H1 (cell line): Measurements from ENCODE around the gene SLC35F3. TPM values are rescaled to one million over a fixed set of nuclear protein-coding genes. Genes with fewer than 3 reads are reported as not detected.

ENCODE experiments used
- CTCF ChIA-PET: fragments of 300-600 bp; sonication (Branson Sonifier 250); formaldehyde crosslinking; loops from one replicate; lab custom pipeline; 2021; ENCODE audit not compliant: partially characterized antibody; lab: Charles Lee
- POLR2A ChIA-PET: fragments of 300-600 bp; sonication (Branson Sonifier 250); formaldehyde crosslinking; loops from one replicate; lab custom pipeline; 2021; ENCODE audit warnings: inconsistent platforms; ENCODE audit not compliant: partially characterized antibody; lab: Charles Lee
- DNase-seq, 2 experiments: peaks; one replicate each; pipeline versions ENCODE4 v3.0.0 to v3.0.0-alpha.2; 2010 to 2022; ENCODE audit warnings: low spot score in 2 of 2, low read depth in 1 of 2, mixed read lengths in 1 of 2
- FAIRE-seq: peaks from 2 replicates; lab custom pipeline; 2011; peaks lifted over from hg19 to GRCh38; lab: Jason Lieb, UNC
- H2AFZ ChIP-seq: 2 replicates; pipeline ENCODE4 v1.8.1; 2012; ENCODE audit warnings: low read length, inconsistent platforms
- H2AK5ac ChIP-seq: 2 replicates; pipeline ENCODE4 v1.6.1; 2013; ENCODE audit warnings: low read depth, low read length
- H2BK120ac ChIP-seq: replicated peaks from 2 replicates; pipeline ENCODE3; 2013; ENCODE audit warnings: low read depth, low read length, inconsistent platforms
- H2BK12ac ChIP-seq: 2 replicates; pipeline ENCODE4 v1.6.1; 2013; ENCODE audit warnings: low read depth, low read length
- H2BK15ac ChIP-seq: 2 replicates; pipeline ENCODE4 v1.6.1; 2013; ENCODE audit warnings: low read length
- H2BK20ac ChIP-seq: 2 replicates; pipeline ENCODE4 v1.6.1; 2013; ENCODE audit warnings: low read length
- H2BK5ac ChIP-seq: 2 replicates; pipeline ENCODE4 v1.6.1; 2013; ENCODE audit warnings: low read depth, low read length
- H3K14ac ChIP-seq: 2 replicates; pipeline ENCODE4 v1.6.1; 2013; ENCODE audit warnings: inconsistent platforms; ENCODE audit not compliant: insufficient read length
- H3K18ac ChIP-seq: 2 replicates; pipeline ENCODE4 v1.6.1; 2013; ENCODE audit warnings: low read length; ENCODE audit errors: extremely low read depth
- H3K23ac ChIP-seq: 2 replicates; pipeline ENCODE4 v1.6.1; 2013; ENCODE audit warnings: inconsistent platforms; ENCODE audit not compliant: insufficient read length
- H3K23me2 ChIP-seq: 2 replicates; pipeline ENCODE4 v1.6.1; 2013; ENCODE audit warnings: low read depth, low read length
- H3K27ac ChIP-seq: 2 replicates; pipeline ENCODE4 v1.6.1; 2011; ENCODE audit warnings: low read depth, low read length, inconsistent platforms
- H3K27me3 ChIP-seq, 4 experiments: replicated peaks in 1 of 4; 1 replicate in 1 of 4; 2 replicates in 3 of 4; pipeline versions ENCODE4 v1.6.1 to v1.8.1; 2011 to 2013; ENCODE audit warnings: low read length in 3 of 4, mild to moderate bottlenecking in 3 of 4, inconsistent platforms in 2 of 4, mixed read lengths in 2 of 4, moderate library complexity in 1 of 4; ENCODE audit not compliant: control insufficient read depth in 3 of 4, insufficient read depth in 3 of 4; ENCODE audit errors: extremely low read depth in 1 of 4
- H3K36me3 ChIP-seq, 4 experiments: 2 replicates each; pipeline versions ENCODE4 v1.6.1 to v1.8.1; 2011 to 2013; ENCODE audit warnings: mild to moderate bottlenecking in 4 of 4, low read length in 3 of 4, moderate library complexity in 2 of 4, control low read depth in 1 of 4, inconsistent platforms in 1 of 4; ENCODE audit not compliant: insufficient read depth in 4 of 4, control insufficient read depth in 2 of 4
- H3K4ac ChIP-seq: replicated peaks from 2 replicates; pipeline ENCODE3; 2013; ENCODE audit warnings: low read length, low read depth, mixed read lengths, inconsistent platforms; ENCODE audit not compliant: insufficient read length
- H3K4me1 ChIP-seq, 4 experiments: replicated peaks in 1 of 4; 1 replicate in 1 of 4; 2 replicates in 3 of 4; pipeline versions ENCODE4 v1.6.1 to v1.8.1; 2011 to 2013; ENCODE audit warnings: low read length in 3 of 4, inconsistent platforms in 2 of 4, mixed read lengths in 1 of 4; ENCODE audit not compliant: insufficient read depth in 4 of 4, control insufficient read depth in 3 of 4
- H3K4me2 ChIP-seq, 2 experiments: 2 replicates each; pipeline versions ENCODE4 v1.6.1 to v1.8.1; 2011 to 2013; ENCODE audit warnings: low read depth in 2 of 2, low read length in 2 of 2, control low read depth in 1 of 2, inconsistent platforms in 1 of 2, mild to moderate bottlenecking in 1 of 2; ENCODE audit not compliant: insufficient read depth in 1 of 2
- H3K4me3 ChIP-seq, 4 experiments: fragments of 200-600, 300-600 bp in 1 of 4; sonication (generic), shearing (Covaris generic), sonication (Bioruptor Twin) in 1 of 4; 2 replicates each; pipeline versions ENCODE4 v1.5.1 to v1.8.1; 2011 to 2016; ENCODE audit warnings: low read length in 4 of 4, low read depth in 3 of 4, control low read depth in 2 of 4, inconsistent platforms in 2 of 4, mild to moderate bottlenecking in 2 of 4, mixed read lengths in 1 of 4, moderate library complexity in 1 of 4; ENCODE audit not compliant: insufficient read depth in 2 of 4; ENCODE audit errors: extremely low read depth in 1 of 4
- H3K56ac ChIP-seq: replicated peaks from 2 replicates; pipeline ENCODE3; 2013; ENCODE audit warnings: low read depth, mild to moderate bottlenecking, mixed read lengths, low read length, inconsistent platforms; ENCODE audit not compliant: insufficient read length
- H3K79me1 ChIP-seq: 2 replicates; pipeline ENCODE4 v1.6.1; 2013; ENCODE audit warnings: low read depth, low read length, control low read depth
- H3K79me2 ChIP-seq, 2 experiments: 2 replicates each; pipeline versions ENCODE4 v1.6.1 to v1.8.1; 2012 to 2013; ENCODE audit warnings: low read length in 2 of 2, mild to moderate bottlenecking in 2 of 2, inconsistent platforms in 1 of 2; ENCODE audit not compliant: insufficient read depth in 2 of 2, control insufficient read depth in 1 of 2
- H3K9ac ChIP-seq, 4 experiments: replicated peaks in 1 of 4; 1 replicate in 1 of 4; 2 replicates in 3 of 4; pipeline versions ENCODE4 v1.6.1 to v1.8.1; 2011 to 2013; ENCODE audit warnings: low read depth in 3 of 4, low read length in 3 of 4, control low read depth in 2 of 4, mild to moderate bottlenecking in 2 of 4, moderate library complexity in 2 of 4, inconsistent platforms in 1 of 4; ENCODE audit errors: extremely low read depth in 1 of 4
- H3K9me3 ChIP-seq, 2 experiments: 2 replicates each; pipeline versions ENCODE4 v1.6.1 to v1.8.1; 2012 to 2013; ENCODE audit warnings: mild to moderate bottlenecking in 2 of 2, moderate library complexity in 2 of 2, control low read depth in 1 of 2, inconsistent platforms in 1 of 2, low read depth in 1 of 2, low read length in 1 of 2, mixed read lengths in 1 of 2; ENCODE audit not compliant: insufficient read depth in 2 of 2
- H4K20me1 ChIP-seq, 2 experiments: replicated peaks in 1 of 2; 2 replicates each; pipeline versions ENCODE3 to v1.8.1; 2011 to 2013; ENCODE audit warnings: inconsistent platforms in 2 of 2, low read length in 2 of 2, mild to moderate bottlenecking in 1 of 2; ENCODE audit not compliant: insufficient read depth in 2 of 2, control insufficient read depth in 1 of 2
- H4K5ac ChIP-seq: 2 replicates; pipeline ENCODE4 v1.6.1; 2013; ENCODE audit warnings: low read length, low read depth, mixed read lengths, inconsistent platforms; ENCODE audit not compliant: insufficient read length
- H4K8ac ChIP-seq: 2 replicates; pipeline ENCODE4 v1.8.0; 2013; ENCODE audit warnings: mild to moderate bottlenecking, moderate library complexity, low read length, inconsistent platforms; ENCODE audit not compliant: insufficient read depth; ENCODE audit errors: extremely low read depth
- H4K91ac ChIP-seq: replicated peaks from 2 replicates; pipeline ENCODE3; 2013; ENCODE audit warnings: low read length, mixed read lengths, inconsistent platforms; ENCODE audit not compliant: insufficient read length
- ATF2 ChIP-seq: IDR thresholded peaks from 2 replicates; pipeline ENCODE4 v1.6.1; 2012; ENCODE audit warnings: low read length, inconsistent platforms
- BCL11A ChIP-seq, 2 experiments: IDR thresholded peaks; one replicate each; pipeline ENCODE4 v1.6.1; 2011; ENCODE audit warnings: low read depth in 2 of 2, low read length in 2 of 2, mild to moderate bottlenecking in 2 of 2
- BRCA1 ChIP-seq: IDR thresholded peaks from 2 replicates; pipeline ENCODE4 v1.6.1; 2012; ENCODE audit warnings: low read depth, low read length, improper control_type of control experiment
- CBX5 ChIP-seq: fragments of 300-800, 300-1000 bp; sonication (generic); IDR thresholded peaks from 2 replicates; pipeline ENCODE4 v1.7.1; 2016; ENCODE audit warnings: antibody characterized with exemption, low read length, low read depth
- CEBPB ChIP-seq: IDR thresholded peaks from 2 replicates; pipeline ENCODE4 v1.6.1; 2012; ENCODE audit warnings: low read depth, low read length
- FOSL1 ChIP-seq: IDR thresholded peaks from 2 replicates; pipeline ENCODE4 v1.6.1; 2011; ENCODE audit warnings: mild to moderate bottlenecking, low read depth, low read length, moderate library complexity; ENCODE audit not compliant: insufficient read depth
- NRF1 ChIP-seq: IDR thresholded peaks from 2 replicates; pipeline ENCODE4 v1.6.1; 2011; ENCODE audit warnings: mild to moderate bottlenecking, low read depth, low read length, improper control_type of control experiment
- RXRA ChIP-seq: IDR thresholded peaks from 2 replicates; pipeline ENCODE4 v1.6.1; 2011; ENCODE audit warnings: low read depth, mild to moderate bottlenecking, low read length, moderate library complexity; ENCODE audit not compliant: insufficient read depth
- SAP30 ChIP-seq: fragments of 300-600 bp; sonication (generic); IDR thresholded peaks from 2 replicates; pipeline ENCODE4 v1.7.1; 2012; ENCODE audit warnings: low read length, moderate library complexity, mild to moderate bottlenecking, inconsistent platforms; ENCODE audit not compliant: insufficient read depth, insufficient replicate concordance
- SIN3A ChIP-seq, 2 experiments: IDR thresholded peaks in 1 of 2; conservative IDR thresholded peaks in 1 of 2; 2 replicates each; pipeline ENCODE4 v1.6.1; 2011 to 2012; ENCODE audit warnings: low read length in 2 of 2, improper control_type of control experiment in 1 of 2, low read depth in 1 of 2, mild to moderate bottlenecking in 1 of 2
- USF2 ChIP-seq: IDR thresholded peaks from 2 replicates; pipeline ENCODE4 v1.6.1; 2011; ENCODE audit warnings: low read length, improper control_type of control experiment
- WGBS, 2 experiments: shearing (Covaris generic) in 1 of 2; methylation state at CpG; one replicate each; pipeline versions ENCODE4 v1.1.6 to v1.1.7; 2013 to 2015; ENCODE audit warnings: low lambda C conversion rate in 2 of 2, mixed read lengths in 2 of 2, inconsistent platforms in 1 of 2, low coverage in 1 of 2, missing lambda C conversion rate in 1 of 2; ENCODE audit not compliant: insufficient replicate concordance in 2 of 2, insufficient coverage in 1 of 2, insufficient read length in 1 of 2; ENCODE audit errors: extremely low coverage in 1 of 2, missing lambda C conversion rate in 1 of 2; 5-methylcytosine and 5-hydroxymethylcytosine counted together
- polyA plus RNA-seq, 7 experiments: library from polyadenylated mRNA; depleted of rRNA in 3 of 7; stranded (reverse) in 5 of 7; unstranded in 2 of 7; fragments of >200 nt in 5 of 7; fragments of 200-250 nt in 2 of 7; gene quantifications; 1 replicate in 5 of 7; 2 replicates in 1 of 7; 4 replicates in 1 of 7; pipeline versions ENCODE4 v1.2.1 to v1.2.3, GENCODE V29; 2011 to 2013; ENCODE audit warnings: missing spikeins in 2 of 7, mixed read lengths in 2 of 7
- total RNA-seq: library from RNA; stranded (reverse); fragmentation: NEBNext Ultra II Directional; extraction: Animal tissue kit (Norgen Biotek cat#: 25700); gene quantifications from 2 replicates; pipeline ENCODE4 v1.2.1, GENCODE V29; 2021

Gene SLC35F3
- total and polyA plus RNA-seq, 2 of the 8 experiments (the other 6 are each of a cell fraction or from before 2014, with no cell fraction given), result 0.78 to 1.2 TPM

- Histone ChIP-seq H2BK15ac (no peak overlapping the region), H3K4ac (no peak overlapping the region), H4K8ac (no peak overlapping the region), H4K5ac (no peak overlapping the region), H3K23ac (no peak overlapping the region), H3K4me3 (no peak overlapping the region), H2AK5ac (no peak overlapping the region), H3K56ac (no peak overlapping the region), H3K23me2 (no peaks in the 10 kb centered on the region), H3K14ac (no peak overlapping the region), H3K9ac (no peak overlapping the region), H2BK20ac (no peak overlapping the region), H3K36me3 (peaks cover 0 to 2% (median 0%) of the 10 kb centered on the region in 4 experiments; a peak in 1 of 8 replicates), H2BK12ac (no peak overlapping the region), H3K18ac (no peak overlapping the region), H3K27ac (no peak overlapping the region), H3K4me1 (no peaks in the 10 kb centered on the region), H3K79me2 (no peaks in the 10 kb centered on the region), H3K4me2 (no peak overlapping the region), H3K27me3 (no peaks in the 10 kb centered on the region), H4K91ac (no peak overlapping the region), H4K20me1 (no peaks in the 10 kb centered on the region), H2AFZ (no peak overlapping the region), H2BK5ac (no peak overlapping the region), H2BK120ac (no peak overlapping the region), H3K79me1 (no peaks in the 10 kb centered on the region), H3K9me3 (peaks cover 12 to 17% of the 10 kb centered on the region in 2 experiments; a peak in 3 of 4 replicates)
- FAIRE-seq (no peak), DNase-seq (no peak)
- POLR2A ChIA-PET, result no interaction called here
- 78% methylated on average over 2 of the region's 2 CpGs; no CpG with 5 or more reads in 1 of the 2 experiments for WGBS, 2 experiments
- CTCF ChIA-PET, result no interaction called here
- TF ChIP-seq RXRA, result no peak
- TF ChIP-seq SIN3A (conservative IDR thresholded peaks at IDR 0.05 in 1 of 2, IDR thresholded peaks at IDR 0.05 in 1 of 2; ENCODE audit: low read depth in 1 of 2, low read length in 2 of 2), result no peak
- TF ChIP-seq BCL11A (IDR thresholded peaks at IDR 0.05; ENCODE audit: low read depth in 2 of 2, low read length in 2 of 2), result no peak
- TF ChIP-seq ATF2, result no peak
- no peak for TF ChIP-seq NRF1
- TF ChIP-seq SAP30, result no peak
- no peak for TF ChIP-seq CBX5
- no peak for TF ChIP-seq BRCA1
- no peak for TF ChIP-seq USF2
- TF ChIP-seq FOSL1, result no peak
- no peak for TF ChIP-seq CEBPB
Measured at GRCh38 chr1:233865216-233865615, 39.3 kb upstream of the SLC35F3 start.
